ENCODE data around the gene GET4.
"Not testable (repeated sequence)": the region's sequence is repeated elsewhere in the genome, so short reads cannot be mapped to it uniquely, and the experiment has no call there.

Gene GET4

GRCh38 chr7:915291-916218 is 39.2 kb downstream of the GET4 start:
- no peak for DNase-seq (ENCODE audit: low read depth in 3 of 3)

- no peak for DNase-seq (ENCODE audit: low read depth in 3 of 3)
Measured at GRCh38 chr7:916291-916941, 40.1 kb downstream of the GET4 start.

GRCh38 chr7:917255-918117 is 41.1 kb downstream of the GET4 start:
- no peak for DNase-seq (ENCODE audit: low read depth in 3 of 3)

GRCh38 chr7:918118-918425 is 41.7 kb downstream of the GET4 start:
- no peak for DNase-seq (ENCODE audit: low read depth in 3 of 3)

- DNase-seq (ENCODE audit: low read depth in 3 of 3), result no peak
Measured at GRCh38 chr7:918441-919113, 42.2 kb downstream of the GET4 start.

- DNase-seq (ENCODE audit: low read depth in 3 of 3), result no peak
Measured at GRCh38 chr7:919114-919442, 42.7 kb downstream of the GET4 start.

- no peak for DNase-seq (ENCODE audit: low read depth in 3 of 3)
Measured at GRCh38 chr7:919924-920341, 43.6 kb downstream of the GET4 start.

GRCh38 chr7:920351-921070 is 44.2 kb downstream of the GET4 start:
- peak in 1 of 3 experiments; percentile 44 for DNase-seq (ENCODE audit: low read depth in 3 of 3)

- DNase-seq (ENCODE audit: low read depth in 3 of 3), result no peak
Measured at GRCh38 chr7:921071-921461, 44.7 kb downstream of the GET4 start.

GRCh38 chr7:921581-922333 is 45.4 kb downstream of the GET4 start:
- no peak for DNase-seq (ENCODE audit: low read depth in 3 of 3)

GRCh38 chr7:922334-923107 is 46.2 kb downstream of the GET4 start:
- DNase-seq (ENCODE audit: low read depth in 3 of 3), result peak in 1 of 3 experiments; percentile 55

GRCh38 chr7:923108-924041 is 47.0 kb downstream of the GET4 start:
- peak; percentile 80 to 94 (median 88) for DNase-seq (ENCODE audit: low read depth in 3 of 3)

GRCh38 chr7:924042-924441 is 47.7 kb downstream of the GET4 start:
- DNase-seq (ENCODE audit: low read depth in 3 of 3), result not testable (repeated sequence)

GRCh38 chr7:924541-925231 is 48.3 kb downstream of the GET4 start:
- DNase-seq (ENCODE audit: low read depth in 3 of 3), result peak in 2 of 3 experiments; percentile 56 to 72

GRCh38 chr7:925601-926000 is 49.2 kb downstream of the GET4 start:
- no peak for DNase-seq (ENCODE audit: low read depth in 3 of 3)

- DNase-seq (ENCODE audit: low read depth in 3 of 3), result no peak
Measured at GRCh38 chr7:926061-927030, 50.0 kb downstream of the GET4 start.

Data from stimulated activated CD4-positive, alpha-beta T cell treated with anti-CD3 and anti-CD28 coated beads, TNF-alpha, amount 100 ng/mL, for 24 hours (primary cell).